NK-92 treated with Interleukin-12 subunit alpha and Interleukin-12 subunit beta, amount 100 ng/mL, for 24 hours (cell line): Measurements from ENCODE around the gene RIC1.
"Not testable (repeated sequence)": the region's sequence is repeated elsewhere in the genome, so short reads cannot be mapped to it uniquely, and the experiment has no call there.

ENCODE experiments used
- DNase-seq: peaks from one replicate; lab custom pipeline; 2025; lab: John Stamatoyannopoulos, UW

RIC1 gene

DNA sequence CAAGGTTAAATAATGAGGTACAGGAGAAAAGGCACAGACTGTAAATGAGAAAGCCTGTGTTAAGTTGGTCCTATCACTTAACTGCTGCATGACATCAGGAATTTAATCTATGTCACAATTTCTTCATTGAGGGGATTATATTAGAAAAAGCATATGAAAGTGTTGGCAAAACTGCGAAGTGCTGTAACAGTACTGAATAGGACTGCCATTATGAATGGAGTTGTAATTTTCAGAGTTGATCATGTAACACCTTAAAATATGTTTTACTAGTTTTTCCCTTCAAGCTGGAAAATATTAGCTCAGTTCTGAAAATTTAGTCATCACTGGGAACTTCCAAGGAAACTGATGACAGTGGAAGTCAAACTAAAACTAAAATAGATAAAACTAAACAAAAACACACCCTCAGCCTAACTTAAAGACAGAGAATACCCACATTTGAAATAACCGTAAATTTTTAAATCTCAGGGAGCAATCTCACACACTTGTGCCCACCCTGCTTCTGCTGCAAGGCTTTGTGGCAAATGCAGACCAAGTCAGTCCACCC is 158.9 kb downstream of the RIC1 start:
- DNase-seq, result no peak

DNA sequence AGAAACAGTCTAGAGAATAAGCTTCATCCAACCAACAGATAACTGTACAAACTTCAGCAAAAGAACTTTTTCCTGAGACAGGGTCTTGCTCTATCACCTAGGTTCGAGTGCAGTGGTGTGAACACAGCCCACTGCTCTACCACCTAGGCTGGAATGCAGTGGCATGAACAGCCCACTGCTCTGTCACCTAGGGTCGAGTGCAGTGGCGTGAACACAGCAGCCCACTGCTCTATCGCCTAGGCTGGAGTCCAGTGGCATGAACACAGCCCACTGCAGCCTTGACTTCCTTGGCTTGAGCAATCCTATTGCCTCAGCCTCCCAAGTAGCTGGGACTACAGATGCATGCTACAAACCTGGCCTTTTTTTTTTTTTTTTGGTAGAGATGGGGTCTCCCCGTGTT is 160.6 kb downstream of the RIC1 start:
- DNase-seq, result no peak

DNA sequence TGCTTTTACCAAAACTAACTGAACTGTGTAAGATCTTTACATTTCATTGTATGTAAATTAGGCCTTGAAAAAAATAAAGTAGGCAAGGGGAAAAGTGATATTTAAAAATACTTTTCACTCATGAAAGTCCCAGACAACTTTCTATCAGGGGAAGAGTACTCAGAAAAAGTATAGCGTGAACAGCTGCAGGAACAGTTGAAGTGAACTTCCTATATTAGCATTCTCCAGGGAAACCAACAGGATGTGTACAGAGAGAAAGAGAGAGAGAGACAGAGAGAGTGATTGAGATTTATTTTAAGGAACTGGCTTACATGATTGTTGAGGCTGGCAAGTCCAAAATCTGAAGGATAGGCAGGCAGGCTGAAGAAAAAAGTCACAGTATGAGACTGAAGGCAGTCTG is 162.0 kb downstream of the RIC1 start:
- no peak for DNase-seq

DNA sequence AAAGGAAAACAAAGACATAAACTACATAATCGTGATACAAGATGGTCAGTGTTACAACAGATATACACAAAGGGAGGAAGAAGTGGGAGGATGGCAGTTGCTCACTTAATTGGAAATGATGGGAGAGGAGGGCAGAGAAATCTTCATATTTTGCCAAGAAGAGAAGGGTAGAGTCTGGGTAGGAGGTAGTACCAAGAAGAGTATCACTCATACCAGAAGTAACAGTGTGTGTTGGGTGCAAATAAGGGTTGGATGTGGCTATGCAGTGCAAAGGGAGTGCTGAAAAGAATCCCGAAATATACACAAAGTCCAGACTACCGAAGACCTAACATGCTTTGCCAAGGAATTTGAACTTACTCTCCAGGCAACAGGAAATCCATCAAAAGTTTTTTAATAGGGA is 163.0 kb downstream of the RIC1 start:
- no peak for DNase-seq

DNA sequence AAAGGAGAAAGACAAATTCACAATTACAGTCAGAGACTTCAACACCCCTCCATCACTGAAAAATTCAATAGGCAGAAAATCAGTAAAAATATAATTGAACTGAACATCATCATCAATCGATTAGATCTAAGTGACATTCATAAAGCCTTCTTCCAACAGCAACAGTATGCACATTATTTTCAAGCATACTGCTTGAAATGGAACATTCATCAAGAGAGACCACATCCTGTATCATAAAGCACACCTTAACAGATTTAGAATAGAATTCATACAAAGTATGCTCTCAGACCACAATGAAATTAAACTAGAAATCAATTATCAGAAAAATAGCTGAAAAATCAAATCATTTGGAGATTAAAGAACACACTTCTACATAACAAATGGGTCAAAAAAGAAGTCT is 164.9 kb downstream of the RIC1 start:
- no peak for DNase-seq

DNA sequence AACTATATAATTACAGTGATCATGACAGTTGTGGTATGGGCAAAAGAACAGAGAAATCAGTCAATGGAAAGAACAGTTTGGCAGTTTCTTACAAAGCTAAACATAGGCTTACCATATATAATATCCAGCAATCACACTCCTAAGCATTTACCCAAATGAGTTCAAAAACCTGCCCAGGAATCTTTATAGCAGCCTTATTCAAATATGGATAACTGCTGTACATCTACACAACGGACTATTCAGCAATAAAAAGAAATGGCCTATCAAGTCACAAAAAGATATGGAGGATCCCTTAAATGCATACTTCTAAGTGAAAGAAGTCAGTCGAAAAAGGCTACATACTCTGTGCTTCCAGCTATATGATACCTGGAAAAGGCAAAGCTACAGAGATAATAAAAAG is 167.4 kb downstream of the RIC1 start:
- no peak for DNase-seq

- no peak for DNase-seq
These were observed 169.7 kb downstream of the RIC1 start for GRCh38 chr9:5798581-5798980.

GRCh38 chr9:5799314-5799713 is 170.4 kb downstream of the RIC1 start:
- DNase-seq, result no peak

DNA sequence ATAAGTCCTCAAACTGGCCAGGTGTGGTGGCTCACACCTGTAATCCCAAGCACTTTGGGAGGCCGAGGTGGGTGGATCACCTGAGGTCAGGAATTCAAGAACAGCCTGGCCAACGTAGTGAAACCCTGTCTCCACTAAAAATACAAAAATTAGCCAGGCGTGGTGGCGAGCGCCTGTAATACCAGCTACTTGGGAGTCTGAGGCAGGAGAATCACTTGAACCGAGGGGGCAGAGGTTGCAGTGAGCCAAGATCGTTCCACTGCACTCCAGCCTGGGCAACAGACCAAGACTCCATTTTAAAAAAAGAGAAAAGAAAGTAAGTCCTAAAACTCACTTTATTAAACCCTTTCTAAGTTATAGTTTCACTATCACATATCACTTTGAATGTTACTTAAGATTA is 171.5 kb downstream of the RIC1 start:
- not testable (repeated sequence) for DNase-seq

DNA sequence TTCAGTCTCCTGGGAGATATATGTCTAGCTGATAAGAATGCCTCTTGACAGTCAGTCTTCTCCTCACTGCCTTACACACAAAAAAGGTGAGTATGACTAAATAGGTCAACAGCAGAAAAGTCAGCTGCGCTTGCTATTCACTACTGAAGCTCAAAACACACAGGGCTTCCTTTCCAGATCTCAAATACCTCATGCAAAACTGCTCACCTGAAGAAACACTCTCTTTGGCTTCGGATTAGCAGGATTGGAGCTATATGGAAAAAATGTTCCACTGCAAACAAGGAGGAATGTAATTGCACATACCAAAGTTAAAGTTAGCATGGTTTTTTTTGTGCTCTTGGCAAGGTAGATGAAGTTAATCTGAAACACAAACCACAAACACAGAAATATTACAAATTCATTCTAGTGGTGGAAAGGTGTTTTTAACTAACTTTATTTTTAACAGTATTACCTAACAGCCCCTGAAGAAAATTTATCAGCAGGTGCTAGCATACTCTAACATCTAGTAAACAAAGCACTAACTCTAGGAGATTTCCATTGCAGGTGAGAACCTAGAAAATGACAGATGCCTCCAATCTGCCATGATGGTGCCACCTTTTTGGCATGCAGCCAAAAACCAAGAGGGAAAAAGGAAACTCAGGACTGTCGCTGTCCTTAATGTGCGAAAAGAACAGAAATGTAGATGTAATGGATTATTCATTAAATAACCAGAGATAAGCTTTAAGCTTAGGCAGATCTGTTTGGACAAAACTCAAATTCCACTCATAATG is 172.2 kb downstream of the RIC1 start:
- DNase-seq, result no peak

DNA sequence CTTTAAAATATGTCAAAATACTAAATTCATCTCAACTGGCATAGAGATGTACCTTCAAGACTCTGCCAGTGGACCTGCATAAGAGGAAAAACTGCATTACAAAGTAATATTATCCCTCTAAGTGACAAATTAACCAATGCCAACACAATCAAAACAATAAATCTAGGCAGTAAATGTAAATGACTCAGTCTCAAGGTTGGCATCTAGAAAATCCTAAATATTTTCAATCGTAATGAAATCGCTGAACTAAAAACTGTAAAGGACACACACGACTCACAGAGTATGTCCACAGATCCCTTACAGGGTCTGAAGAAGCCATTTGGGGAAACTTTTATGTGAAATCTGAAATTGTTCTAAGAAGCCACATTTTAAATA is 172.8 kb downstream of the RIC1 start:
- no peak for DNase-seq

- DNase-seq, result no peak
These were observed 176.6 kb downstream of the RIC1 start for GRCh38 chr9:5805478-5805877.

DNA sequence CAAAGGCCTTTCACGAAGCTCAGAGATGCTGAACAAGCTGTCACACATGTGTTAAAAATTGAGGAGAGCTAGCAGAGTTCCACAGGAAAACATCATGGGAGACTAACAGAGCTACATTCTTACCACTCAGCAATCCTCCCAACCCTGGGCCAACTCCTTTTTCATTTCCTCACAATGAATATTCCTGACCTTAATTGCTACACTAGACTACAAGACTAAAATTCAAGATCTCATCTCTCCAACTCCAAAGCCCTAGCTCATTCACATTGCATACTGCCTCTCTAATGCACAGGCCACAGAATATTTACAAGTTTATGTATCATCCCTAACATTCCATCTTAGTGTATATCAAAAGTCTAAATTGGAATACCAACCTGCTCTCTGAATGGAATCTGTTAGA is 182.8 kb downstream of the RIC1 start:
- DNase-seq, result no peak

DNA sequence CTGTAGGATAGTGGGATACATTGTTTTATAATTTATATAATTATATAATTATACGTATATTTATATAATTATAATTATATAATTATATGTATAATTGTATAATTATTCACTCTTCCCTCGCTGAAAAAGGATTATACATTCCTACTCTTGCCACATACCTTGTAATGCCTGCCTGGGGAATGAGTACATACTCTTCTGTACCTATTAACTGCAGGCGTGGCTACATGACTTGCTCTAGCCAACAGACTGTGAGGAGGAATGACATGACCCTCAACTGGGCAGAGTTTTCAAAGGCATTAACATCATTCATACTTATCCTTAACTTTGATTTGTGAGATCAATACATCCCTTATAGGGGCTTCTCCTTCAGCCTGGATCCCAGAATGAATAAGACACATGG is 184.9 kb downstream of the RIC1 start:
- no peak for DNase-seq

- no peak for DNase-seq
These were observed 186.6 kb downstream of the RIC1 start for GRCh38 chr9:5815461-5815860.

DNA sequence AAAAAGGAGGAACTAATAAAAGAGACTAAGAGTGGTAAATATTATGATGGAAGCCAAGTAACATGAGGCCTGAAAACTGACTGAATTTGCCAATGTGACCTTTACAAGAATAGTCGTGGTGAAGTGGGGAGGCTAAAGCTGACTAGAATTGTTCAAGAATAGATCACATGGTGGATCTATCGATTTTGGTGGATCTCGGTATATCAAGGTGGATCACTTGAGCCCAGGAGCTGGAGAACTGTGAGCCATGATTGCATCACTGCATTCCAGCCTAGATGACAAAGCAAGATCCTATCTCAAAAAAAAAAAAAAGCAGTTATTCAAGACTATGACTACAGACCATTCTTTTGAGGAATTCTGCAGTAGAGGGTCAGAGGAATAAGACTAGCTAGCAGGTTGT is 189.0 kb downstream of the RIC1 start:
- DNase-seq, result no peak

DNA sequence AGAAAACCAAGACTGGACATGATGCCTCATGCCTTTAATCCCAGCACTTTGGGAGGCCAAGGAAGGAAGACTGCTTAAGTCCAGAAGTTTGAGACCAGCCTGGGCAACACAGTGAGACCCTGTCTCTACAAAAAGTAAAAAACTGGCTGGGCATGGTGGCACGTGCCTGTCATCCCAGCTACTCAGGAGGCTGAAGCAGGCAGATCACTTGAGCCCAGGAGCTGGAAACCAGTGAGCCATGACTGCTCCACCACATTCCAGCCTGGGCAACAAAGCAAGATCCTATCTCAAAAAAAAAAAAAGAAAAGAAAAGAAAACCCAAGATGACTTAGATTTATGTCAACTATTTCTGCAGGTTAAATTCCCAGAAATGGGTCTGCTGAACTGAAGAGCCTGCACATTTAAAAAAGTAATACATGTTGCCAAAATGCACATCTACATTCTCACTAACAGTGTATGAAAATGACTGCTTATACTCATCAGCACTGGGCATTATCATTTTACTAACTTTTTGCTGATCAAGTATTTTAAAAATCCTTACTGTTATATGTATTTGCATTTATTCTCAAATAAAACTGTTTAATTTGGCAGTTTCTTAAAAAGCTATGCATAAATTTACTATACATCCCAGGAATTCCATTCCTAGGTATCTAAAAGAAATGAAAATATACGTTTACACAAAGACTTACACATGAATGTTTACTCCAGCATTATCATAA is 189.7 kb downstream of the RIC1 start:
- DNase-seq, result no peak

DNA sequence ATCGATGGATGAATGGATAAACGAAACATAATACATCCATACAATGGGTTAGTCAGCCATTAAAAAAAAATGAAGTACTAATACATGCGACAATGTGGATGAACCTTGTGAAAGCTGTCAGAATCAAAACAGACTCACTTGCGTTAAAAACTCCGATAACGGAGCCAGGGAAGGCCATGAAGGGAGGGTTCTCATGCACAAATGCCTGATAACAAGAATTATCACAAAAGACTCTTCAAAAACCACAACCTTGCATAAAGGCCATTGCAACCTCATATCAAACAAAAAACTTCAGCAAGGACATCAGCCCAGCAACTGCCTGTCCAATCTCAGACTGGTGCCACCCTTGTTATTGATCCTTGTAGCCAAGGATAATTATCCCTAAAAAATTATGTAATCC is 190.3 kb downstream of the RIC1 start:
- DNase-seq, result no peak

DNA sequence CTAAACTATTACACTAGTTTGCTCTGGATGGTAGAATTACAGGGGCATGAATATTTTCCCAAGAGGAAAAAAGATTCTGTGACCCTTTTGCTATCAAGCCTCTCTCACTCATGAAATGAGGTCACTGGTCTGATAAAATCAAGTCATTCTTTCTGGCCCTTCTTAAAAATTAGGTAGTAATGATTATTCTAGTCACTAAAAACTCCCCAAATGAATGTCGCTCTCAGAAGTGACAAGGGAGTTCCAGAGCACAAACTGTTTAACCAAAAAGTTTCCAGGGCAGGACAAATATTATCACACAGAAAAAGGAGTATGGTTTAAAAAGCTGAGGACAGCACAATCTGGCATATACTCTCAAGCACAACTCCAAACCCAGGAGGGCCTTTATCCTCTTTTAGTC is 191.5 kb downstream of the RIC1 start:
- DNase-seq, result no peak

GRCh38 chr9:5825223-5825622 is 196.3 kb downstream of the RIC1 start:
- no peak for DNase-seq
